GM23338 (cell line): ENCODE data around the gene SETBP1. TPM values are rescaled to one million over a fixed set of nuclear protein-coding genes. Genes with fewer than 3 reads are reported as not detected.

Experiments used
- ATAC-seq: fragments of 200-7000 bp; cut with Tn5 transposase; 3 replicates; pipeline ENCODE4 v1.9.1; 2020
- DNase-seq: peaks from one replicate; pipeline ENCODE4 v3.0.0-alpha.2; 2015; ENCODE audit warnings: low spot score
- H2AFZ ChIP-seq: fragments of 200-600 bp; sonication (generic); 2 replicates; pipeline ENCODE4 v1.8.0; 2016; ENCODE audit warnings: antibody characterized with exemption, mild to moderate bottlenecking, moderate library complexity
- H3F3A ChIP-seq: fragments of 200-600 bp; sonication (generic); replicated peaks from 2 replicates; pipeline ENCODE4 v1.8.0; 2017; ENCODE audit warnings: antibody characterized with exemption, mixed run types, low read depth
- H3K27ac ChIP-seq: fragments of 200-600 bp; sonication (generic); 2 replicates; pipeline ENCODE4 v1.6.1; 2016; ENCODE audit warnings: low read depth
- H3K27me3 ChIP-seq: fragments of 200-600 bp; sonication (generic); 2 replicates; pipeline ENCODE4 v1.8.0; 2016; ENCODE audit warnings: mild to moderate bottlenecking, mixed run types, moderate library complexity; ENCODE audit not compliant: insufficient read depth
- H3K36me3 ChIP-seq: fragments of 200-600 bp; sonication (generic); 2 replicates; pipeline ENCODE4 v1.8.0; 2016; ENCODE audit warnings: mild to moderate bottlenecking; ENCODE audit not compliant: insufficient read depth
- H3K4me1 ChIP-seq: fragments of 200-600 bp; sonication (generic); 2 replicates; pipeline ENCODE4 v1.8.0; 2016; ENCODE audit warnings: mild to moderate bottlenecking, moderate library complexity; ENCODE audit not compliant: insufficient read depth
- H3K4me2 ChIP-seq: fragments of 200-600 bp; sonication (generic); 2 replicates; pipeline ENCODE4 v1.7.1; 2017; ENCODE audit warnings: mixed run types
- H3K4me3 ChIP-seq: fragments of 200-600 bp; sonication (generic); 2 replicates; pipeline ENCODE4 v1.6.1; 2016; ENCODE audit warnings: mixed run types
- H3K79me2 ChIP-seq: fragments of 200-600 bp; sonication (generic); replicated peaks from 2 replicates; pipeline ENCODE4 v1.8.0; 2017; ENCODE audit warnings: mild to moderate bottlenecking; ENCODE audit not compliant: insufficient read depth
- H3K9me2 ChIP-seq: fragments of 200-600 bp; sonication (generic); 2 replicates; pipeline ENCODE4 v1.8.0; 2017; ENCODE audit not compliant: insufficient read depth
- H4K20me1 ChIP-seq: fragments of 200-600 bp; sonication (generic); replicated peaks from 2 replicates; pipeline ENCODE4 v1.8.0; 2017; ENCODE audit warnings: mild to moderate bottlenecking; ENCODE audit not compliant: insufficient read depth
- H3K27ac Mint-ChIP-seq: 2 replicates; pipeline ENCODE4 v1.8.0; 2020; ENCODE audit warnings: inconsistent platforms, mild to moderate bottlenecking, moderate library complexity, mixed read lengths
- H3K27me3 Mint-ChIP-seq: 3 replicates; pipeline ENCODE4 v1.8.0; 2022; ENCODE audit warnings: low read depth, mild to moderate bottlenecking, moderate library complexity, mixed read lengths, inconsistent platforms; ENCODE audit not compliant: insufficient read depth, poor library complexity
- H3K36me3 Mint-ChIP-seq: 3 replicates; pipeline ENCODE4 v1.8.0; 2021; ENCODE audit warnings: low read depth, mild to moderate bottlenecking, inconsistent platforms, moderate library complexity, mixed read lengths
- H3K4me1 Mint-ChIP-seq: 3 replicates; pipeline ENCODE4 v1.8.0; 2020; ENCODE audit warnings: mild to moderate bottlenecking, inconsistent platforms, mixed read lengths
- H3K4me3 Mint-ChIP-seq: 3 replicates; pipeline ENCODE4 v1.8.0; 2021; ENCODE audit warnings: moderate library complexity, mild to moderate bottlenecking, inconsistent platforms, mixed read lengths
- H3K9me3 Mint-ChIP-seq: 3 replicates; pipeline ENCODE4 v1.8.0; 2020; ENCODE audit warnings: moderate library complexity, mild to moderate bottlenecking, inconsistent platforms, mixed read lengths
- CREB1 ChIP-seq: fragments of 250-450 bp; sonication (Bioruptor Pico); IDR thresholded peaks from 2 replicates; pipeline ENCODE4 v1.5.0; 2020; ENCODE audit warnings: low read depth, mild to moderate bottlenecking, moderate library complexity
- CTCF ChIP-seq, 2 experiments: fragments of 200-600 bp in 1 of 2; sonication (generic) in 1 of 2; conservative IDR thresholded peaks; 2 replicates each; pipeline versions ENCODE4 v1.5.1 to v1.6.1; 2016 to 2017; ENCODE audit warnings: antibody characterized with exemption in 2 of 2, low read depth in 2 of 2, mild to moderate bottlenecking in 2 of 2, moderate library complexity in 1 of 2
- ETS1 ChIP-seq: IDR thresholded peaks from 2 replicates; pipeline ENCODE4 v1.6.1; 2016; ENCODE audit warnings: antibody characterized with exemption
- EZH2 ChIP-seq: fragments of 200-600 bp; sonication (generic); IDR thresholded peaks from one replicate; pipeline ENCODE4 v1.8.0; 2017; ENCODE audit warnings: antibody characterized with exemption, mild to moderate bottlenecking, low read depth; ENCODE audit not compliant: unreplicated experiment
- EZH2phosphoT487 ChIP-seq: fragments of 200-600 bp; sonication (generic); IDR thresholded peaks from one replicate; pipeline ENCODE4 v1.8.1; 2018; ENCODE audit warnings: antibody characterized with exemption; ENCODE audit not compliant: unreplicated experiment
- JUNB ChIP-seq: IDR thresholded peaks from one replicate; pipeline ENCODE4 v1.6.1; 2016; ENCODE audit warnings: antibody characterized with exemption; ENCODE audit not compliant: unreplicated experiment
- NANOG ChIP-seq: IDR thresholded peaks from 2 replicates; pipeline ENCODE4 v1.6.1; 2016; ENCODE audit warnings: antibody characterized with exemption, borderline replicate concordance
- POLR2AphosphoS5 ChIP-seq: IDR thresholded peaks from 2 replicates; pipeline ENCODE4 v1.6.1; 2016; ENCODE audit warnings: antibody characterized with exemption, low read depth
- STAT1 ChIP-seq: IDR thresholded peaks from one replicate; pipeline ENCODE4 v1.6.1; 2016; ENCODE audit warnings: antibody characterized with exemption; ENCODE audit not compliant: unreplicated experiment
- ZNF114 ChIP-seq: fragments of 250-450 bp; sonication (Bioruptor Pico); IDR thresholded peaks from 2 replicates; pipeline ENCODE4 v1.5.0; 2020; ENCODE audit warnings: mild to moderate bottlenecking, moderate library complexity
- ZNF331 ChIP-seq: fragments of 250-450 bp; sonication (Bioruptor Pico); IDR thresholded peaks from 2 replicates; pipeline ENCODE4 v1.5.0; 2020; ENCODE audit warnings: low read depth, mild to moderate bottlenecking, moderate library complexity
- polyA plus RNA-seq: library from polyadenylated mRNA; unstranded; fragments of >200 nt; fragmentation: Nextera tagmentation; extraction: Ambion mirVana; gene quantifications from 2 replicates; pipeline ENCODE4 v1.2.1, GENCODE V29; 2016
- total RNA-seq: library from RNA; depleted of rRNA; stranded (reverse); fragments of >200 nt; shearing (Covaris generic); gene quantifications from 2 replicates; pipeline ENCODE4 v1.2.3, GENCODE V29; 2014
- TF ChIP-seq, protein P1 (sequence below): fragments of 250-450 bp; sonication (Bioruptor Pico); IDR thresholded peaks from 2 replicates; pipeline ENCODE4 v1.5.0; 2020; ENCODE audit warnings: mild to moderate bottlenecking, moderate library complexity

SETBP1 gene
- total and polyA plus RNA-seq, 2 experiments from 2014 or later = 1.6 to 5.5 TPM

DNA sequence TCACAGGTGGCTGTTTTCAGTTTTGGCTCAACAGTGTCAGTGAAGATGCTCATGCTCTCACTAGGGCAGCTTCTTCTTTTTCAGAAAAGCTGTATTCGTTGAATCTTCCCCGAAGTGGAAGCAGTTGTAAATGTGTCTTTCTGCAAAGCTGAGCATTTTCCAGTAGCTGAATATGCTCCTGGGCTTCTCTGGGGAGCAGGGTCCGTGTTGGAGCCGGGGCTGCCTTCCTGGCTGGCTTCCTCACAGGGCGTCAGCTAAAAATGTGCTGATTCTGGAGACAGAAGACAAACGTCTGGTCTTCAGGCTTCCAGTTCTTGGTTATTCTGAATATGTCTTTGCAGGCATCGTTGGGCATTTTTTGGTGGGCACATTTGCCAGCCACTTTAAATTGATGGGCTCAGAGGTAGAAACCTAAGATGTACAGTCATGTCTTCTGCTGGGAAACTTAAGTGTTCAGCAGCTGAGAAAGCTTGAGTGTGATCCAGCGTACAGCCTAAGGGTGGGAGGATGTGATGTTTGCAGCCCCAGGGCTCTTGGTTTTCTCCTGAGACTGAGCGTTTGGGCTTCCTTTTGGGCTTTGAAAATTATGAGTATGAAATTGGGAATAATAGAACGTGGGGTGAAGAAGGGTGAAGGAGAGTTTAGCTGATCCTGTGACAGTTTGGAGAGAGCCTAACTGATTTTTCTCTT lies 19.0 kb downstream of the SETBP1 start (continued):
- TF ChIP-seq CREB1 (CRISPR knock-in tag) (no peak), STAT1 (no peak), ZNF114 (CRISPR knock-in tag) (no peak), ETS1 (no peak)

GRCh38 chr18:44700652-44701051 lies 20.0 kb downstream of the SETBP1 start:
- ATAC-seq (0 out of 3 replicates have a peak, but pooled peaks have one; percentile 24), DNase-seq (no peak)
- no peak overlapping the region for H3K4me2 ChIP-seq
- no peaks in the 10 kb centered on the region for H3F3A ChIP-seq
- peaks cover 33% of the 10 kb centered on the region for H3K4me1 ChIP-seq
- Mint-ChIP-seq H3K27me3 (no peaks in the 10 kb centered on the region), H3K4me1 (peaks cover 51% of the 10 kb centered on the region), H3K9me3 (peaks cover 3% of the 10 kb centered on the region; the same call in 1 of the 3 replicates), H3K36me3 (peaks cover 7% of the 10 kb centered on the region; the same call in 2 of the 3 replicates), H3K27ac (no peak overlapping the region), H3K4me3 (no peak overlapping the region)
- H4K20me1 ChIP-seq = no peaks in the 10 kb centered on the region
- no peaks in the 10 kb centered on the region for H3K36me3 ChIP-seq
- no peak overlapping the region for H3K4me3 ChIP-seq
- no peaks in the 10 kb centered on the region for H3K27me3 ChIP-seq
- H3K79me2 ChIP-seq = peaks cover 2% of the 10 kb centered on the region; the same call in 1 of the 2 replicates
- no peak overlapping the region for H2AFZ ChIP-seq
- no peak overlapping the region for H3K27ac ChIP-seq
- no peaks in the 10 kb centered on the region; the same call in 1 of the 2 replicates for H3K9me2 ChIP-seq
- TF ChIP-seq, protein P1, sequence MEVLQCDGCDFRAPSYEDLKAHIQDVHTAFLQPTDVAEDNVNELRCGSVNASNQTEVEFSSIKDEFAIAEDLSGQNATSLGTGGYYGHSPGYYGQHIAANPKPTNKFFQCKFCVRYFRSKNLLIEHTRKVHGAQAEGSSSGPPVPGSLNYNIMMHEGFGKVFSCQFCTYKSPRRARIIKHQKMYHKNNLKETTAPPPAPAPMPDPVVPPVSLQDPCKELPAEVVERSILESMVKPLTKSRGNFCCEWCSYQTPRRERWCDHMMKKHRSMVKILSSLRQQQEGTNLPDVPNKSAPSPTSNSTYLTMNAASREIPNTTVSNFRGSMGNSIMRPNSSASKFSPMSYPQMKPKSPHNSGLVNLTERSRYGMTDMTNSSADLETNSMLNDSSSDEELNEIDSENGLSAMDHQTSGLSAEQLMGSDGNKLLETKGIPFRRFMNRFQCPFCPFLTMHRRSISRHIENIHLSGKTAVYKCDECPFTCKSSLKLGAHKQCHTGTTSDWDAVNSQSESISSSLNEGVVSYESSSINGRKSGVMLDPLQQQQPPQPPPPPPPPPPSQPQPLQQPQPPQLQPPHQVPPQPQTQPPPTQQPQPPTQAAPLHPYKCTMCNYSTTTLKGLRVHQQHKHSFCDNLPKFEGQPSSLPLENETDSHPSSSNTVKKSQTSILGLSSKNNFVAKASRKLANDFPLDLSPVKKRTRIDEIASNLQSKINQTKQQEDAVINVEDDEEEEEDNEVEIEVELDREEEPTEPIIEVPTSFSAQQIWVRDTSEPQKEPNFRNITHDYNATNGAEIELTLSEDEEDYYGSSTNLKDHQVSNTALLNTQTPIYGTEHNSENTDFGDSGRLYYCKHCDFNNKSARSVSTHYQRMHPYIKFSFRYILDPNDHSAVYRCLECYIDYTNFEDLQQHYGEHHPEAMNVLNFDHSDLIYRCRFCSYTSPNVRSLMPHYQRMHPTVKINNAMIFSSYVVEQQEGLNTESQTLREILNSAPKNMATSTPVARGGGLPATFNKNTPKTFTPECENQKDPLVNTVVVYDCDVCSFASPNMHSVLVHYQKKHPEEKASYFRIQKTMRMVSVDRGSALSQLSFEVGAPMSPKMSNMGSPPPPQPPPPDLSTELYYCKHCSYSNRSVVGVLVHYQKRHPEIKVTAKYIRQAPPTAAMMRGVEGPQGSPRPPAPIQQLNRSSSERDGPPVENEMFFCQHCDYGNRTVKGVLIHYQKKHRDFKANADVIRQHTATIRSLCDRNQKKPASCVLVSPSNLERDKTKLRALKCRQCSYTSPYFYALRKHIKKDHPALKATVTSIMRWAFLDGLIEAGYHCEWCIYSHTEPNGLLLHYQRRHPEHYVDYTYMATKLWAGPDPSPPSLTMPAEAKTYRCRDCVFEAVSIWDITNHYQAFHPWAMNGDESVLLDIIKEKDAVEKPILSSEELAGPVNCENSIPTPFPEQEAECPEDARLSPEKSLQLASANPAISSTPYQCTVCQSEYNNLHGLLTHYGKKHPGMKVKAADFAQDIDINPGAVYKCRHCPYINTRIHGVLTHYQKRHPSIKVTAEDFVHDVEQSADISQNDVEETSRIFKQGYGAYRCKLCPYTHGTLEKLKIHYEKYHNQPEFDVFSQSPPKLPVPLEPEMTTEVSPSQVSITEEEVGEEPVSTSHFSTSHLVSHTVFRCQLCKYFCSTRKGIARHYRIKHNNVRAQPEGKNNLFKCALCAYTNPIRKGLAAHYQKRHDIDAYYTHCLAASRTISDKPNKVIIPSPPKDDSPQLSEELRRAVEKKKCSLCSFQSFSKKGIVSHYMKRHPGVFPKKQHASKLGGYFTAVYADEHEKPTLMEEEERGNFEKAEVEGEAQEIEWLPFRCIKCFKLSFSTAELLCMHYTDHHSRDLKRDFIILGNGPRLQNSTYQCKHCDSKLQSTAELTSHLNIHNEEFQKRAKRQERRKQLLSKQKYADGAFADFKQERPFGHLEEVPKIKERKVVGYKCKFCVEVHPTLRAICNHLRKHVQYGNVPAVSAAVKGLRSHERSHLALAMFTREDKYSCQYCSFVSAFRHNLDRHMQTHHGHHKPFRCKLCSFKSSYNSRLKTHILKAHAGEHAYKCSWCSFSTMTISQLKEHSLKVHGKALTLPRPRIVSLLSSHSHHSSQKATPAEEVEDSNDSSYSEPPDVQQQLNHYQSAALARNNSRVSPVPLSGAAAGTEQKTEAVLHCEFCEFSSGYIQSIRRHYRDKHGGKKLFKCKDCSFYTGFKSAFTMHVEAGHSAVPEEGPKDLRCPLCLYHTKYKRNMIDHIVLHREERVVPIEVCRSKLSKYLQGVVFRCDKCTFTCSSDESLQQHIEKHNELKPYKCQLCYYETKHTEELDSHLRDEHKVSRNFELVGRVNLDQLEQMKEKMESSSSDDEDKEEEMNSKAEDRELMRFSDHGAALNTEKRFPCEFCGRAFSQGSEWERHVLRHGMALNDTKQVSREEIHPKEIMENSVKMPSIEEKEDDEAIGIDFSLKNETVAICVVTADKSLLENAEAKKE (CRISPR knock-in tag) = no peak
- TF ChIP-seq NANOG (no peak), ZNF331 (CRISPR knock-in tag) (no peak), ZNF114 (CRISPR knock-in tag) (no peak), CTCF (conservative IDR thresholded peaks at IDR 0.05; ENCODE audit: low read depth in 2 of 2) (no peak), JUNB (no peak), EZH2 (no peak), POLR2AphosphoS5 (no peak), STAT1 (no peak), ETS1 (no peak), EZH2phosphoT487 (no peak), CREB1 (CRISPR knock-in tag) (no peak)
